UCSD-AML1 (cell line): Measurements from ENCODE around the gene INCA1.
A peak's percentile ranks its signal among the peaks of the same experiment; 100 is the strongest.

ENCODE experiments used
- DNase-seq: peaks from one replicate; lab custom pipeline; 2025; ENCODE audit not compliant: unreplicated experiment; lab: John Stamatoyannopoulos, UW

INCA1 gene

GRCh38 chr17:5014357-5014756 is 17.0 kb upstream of the INCA1 start:
- no peak for DNase-seq

DNA sequence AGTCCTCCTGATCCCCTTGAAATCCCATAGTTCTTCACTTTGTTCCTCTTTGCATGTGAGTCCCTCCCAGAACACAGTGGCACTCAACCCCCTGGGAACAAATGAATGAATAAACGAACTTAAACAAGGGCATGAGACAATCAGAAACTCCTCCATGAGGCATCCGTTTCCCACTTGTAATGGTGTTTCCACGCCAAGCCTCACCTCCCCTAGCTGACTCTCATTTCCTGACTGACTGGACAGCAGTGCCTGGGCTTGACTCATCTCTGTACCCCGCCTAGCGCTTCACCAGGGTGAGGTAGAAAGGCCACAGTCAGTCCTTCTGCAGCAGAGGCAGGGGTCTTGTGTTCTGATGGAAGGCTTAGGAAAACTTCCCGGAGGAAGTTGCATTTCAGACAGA is 14.6 kb upstream of the INCA1 start:
- no peak for DNase-seq

- no peak for DNase-seq
Observed at GRCh38 chr17:5003214-5003867, 6.0 kb upstream of the INCA1 start.

DNA sequence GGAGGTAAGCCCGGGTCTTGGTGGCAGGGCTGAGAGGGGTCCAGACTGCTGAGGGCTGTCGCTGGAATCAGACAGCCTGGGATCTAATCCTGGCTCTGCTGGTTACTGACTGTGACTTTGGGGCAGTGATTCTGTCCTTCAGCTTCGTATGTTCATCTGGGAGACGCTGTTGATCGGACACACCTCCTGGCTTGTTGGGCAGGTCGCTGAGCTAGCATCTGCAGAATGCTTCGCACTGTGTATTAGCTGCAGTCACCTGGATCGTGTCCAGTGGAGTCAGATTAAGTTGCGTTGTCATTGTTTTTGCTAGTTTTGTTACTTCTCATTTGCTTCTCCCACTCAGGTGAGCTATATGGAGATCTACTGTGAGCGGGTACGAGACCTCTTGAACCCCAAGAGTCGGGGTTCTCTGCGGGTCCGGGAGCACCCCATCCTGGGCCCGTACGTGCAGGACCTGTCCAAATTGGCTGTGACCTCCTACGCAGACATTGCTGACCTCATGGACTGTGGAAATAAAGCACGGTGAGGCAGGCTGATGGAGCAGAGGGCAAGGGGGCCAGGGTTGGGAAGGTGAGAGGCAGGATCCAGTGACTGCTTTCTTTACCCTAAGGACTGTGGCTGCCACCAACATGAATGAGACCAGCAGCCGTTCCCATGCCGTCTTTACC is 4.9 kb upstream of the INCA1 start:
- DNase-seq, result no peak

DNA sequence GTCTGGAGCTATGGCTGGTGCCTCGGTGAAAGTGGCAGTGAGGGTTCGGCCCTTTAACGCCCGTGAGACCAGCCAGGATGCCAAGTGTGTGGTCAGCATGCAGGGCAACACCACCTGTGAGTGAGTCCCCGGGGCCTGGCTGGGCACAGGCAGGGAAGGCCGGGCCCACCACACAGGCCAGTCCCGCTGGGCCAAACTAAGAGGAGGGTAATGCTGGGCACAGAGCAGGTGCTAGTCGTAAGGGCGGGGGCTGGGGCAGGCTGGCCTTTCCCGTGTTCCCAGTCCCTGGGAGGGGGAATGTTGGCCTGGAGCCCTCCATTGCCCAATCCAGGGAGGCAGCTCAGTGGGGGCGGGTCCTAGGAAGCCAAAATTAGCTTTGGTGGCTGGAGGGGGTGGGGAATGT is 2.9 kb upstream of the INCA1 start:
- no peak for DNase-seq

DNA sequence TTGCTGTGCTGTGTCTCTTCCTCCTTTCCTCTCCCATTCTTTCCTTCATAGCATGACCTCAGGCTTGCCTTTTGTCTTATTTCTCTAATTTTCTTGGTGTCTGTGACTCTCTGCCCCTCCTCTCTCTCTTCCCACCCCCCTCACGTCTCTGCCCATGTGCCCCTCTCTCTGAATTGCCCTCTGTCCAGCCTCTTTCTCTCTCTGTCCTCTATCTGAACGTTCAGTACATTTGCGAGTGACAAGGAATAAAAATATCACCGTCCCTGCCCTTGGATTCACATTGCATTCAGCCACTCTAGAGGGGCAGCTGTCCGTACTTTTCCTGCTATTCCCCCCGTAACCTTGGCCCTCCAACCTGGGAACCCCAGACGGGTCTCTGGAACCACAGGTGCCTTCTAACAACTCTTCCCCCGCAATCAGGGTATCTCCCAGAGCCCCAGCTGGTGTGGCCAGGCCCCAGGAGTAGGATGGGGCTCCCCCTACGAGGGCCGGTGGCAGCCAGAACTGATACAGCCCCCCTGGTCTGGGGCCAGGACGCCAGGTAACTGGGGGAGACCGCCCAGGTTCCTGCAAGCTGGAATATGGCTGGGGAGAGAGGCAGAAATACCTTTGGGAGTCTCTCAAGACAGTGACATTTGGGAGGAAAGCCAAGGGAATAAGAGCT is 2.2 kb upstream of the INCA1 start:
- no peak for DNase-seq

DNA sequence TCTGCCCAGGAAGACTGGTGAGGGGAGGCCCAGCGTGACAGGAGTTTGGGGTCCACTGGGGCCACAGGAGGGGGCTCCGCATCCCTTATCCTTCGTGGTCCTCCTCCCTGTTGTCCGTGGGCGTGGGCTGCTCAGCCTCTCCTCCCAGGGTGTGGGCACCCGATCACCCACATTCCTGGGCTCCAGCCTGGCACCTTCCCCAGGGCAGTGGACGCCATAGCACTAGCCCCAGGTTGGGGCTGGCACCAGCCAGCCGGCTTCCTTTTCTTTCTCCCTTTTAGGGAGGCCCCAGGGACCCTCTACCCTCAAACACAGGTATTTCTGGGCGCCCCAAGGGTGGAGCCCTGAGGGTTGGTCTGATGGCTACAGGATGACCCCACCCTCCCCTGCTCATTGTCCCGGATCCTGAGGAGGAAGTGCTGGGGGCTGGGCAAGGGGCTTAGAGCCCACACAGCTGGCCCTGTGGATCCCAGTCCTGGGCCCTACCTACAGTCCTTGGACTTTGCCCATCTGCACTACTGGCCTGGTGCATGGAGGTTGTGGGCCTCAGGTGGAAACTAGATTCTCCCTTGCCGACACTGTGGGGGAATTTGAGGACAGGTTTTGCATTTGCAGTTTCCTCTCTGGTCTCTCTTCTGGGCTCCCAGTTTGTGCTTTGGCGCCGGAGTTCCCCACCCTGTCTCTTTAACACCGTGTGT is 1.6 kb upstream of the INCA1 start:
- DNase-seq, result no peak

DNA sequence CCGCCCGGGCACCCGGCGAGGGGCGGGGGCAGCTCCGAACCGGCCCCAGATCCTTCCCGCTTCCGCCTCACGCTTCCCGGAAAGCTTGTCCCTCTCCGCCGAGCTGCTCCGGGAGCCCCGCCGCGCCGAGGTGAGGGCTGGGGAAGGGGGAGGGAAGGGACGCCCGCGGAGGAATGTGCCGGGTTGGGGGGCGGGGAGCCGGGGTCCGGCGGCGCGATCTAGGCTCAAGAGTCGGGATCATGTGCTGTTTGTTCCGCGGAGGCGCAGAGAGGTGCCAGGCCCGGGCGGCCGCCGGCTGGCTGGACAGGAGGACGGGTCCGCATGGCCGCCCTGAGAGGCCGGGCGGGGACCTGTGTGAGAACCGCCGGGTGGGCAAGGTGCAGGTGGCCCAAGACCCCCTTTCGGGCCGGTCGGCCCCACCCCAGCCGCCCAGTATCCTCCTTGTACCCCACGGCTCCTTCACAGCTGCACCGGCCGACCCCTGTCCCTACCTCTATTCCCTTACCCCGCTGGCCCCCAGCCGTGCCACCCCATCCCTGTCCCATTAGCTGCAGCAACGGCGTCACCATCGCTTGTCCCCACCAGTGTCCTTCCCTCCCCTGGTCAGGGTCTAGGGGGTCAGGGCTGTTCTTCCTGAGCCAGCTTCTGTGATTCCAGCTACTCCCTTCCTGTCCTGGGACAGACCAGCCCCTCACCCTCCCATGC is 857 bp upstream of the INCA1 start:
- no peak for DNase-seq

- DNase-seq, result no peak
Observed at GRCh38 chr17:4994081-4994595, 3.2 kb downstream of the INCA1 start.

DNA sequence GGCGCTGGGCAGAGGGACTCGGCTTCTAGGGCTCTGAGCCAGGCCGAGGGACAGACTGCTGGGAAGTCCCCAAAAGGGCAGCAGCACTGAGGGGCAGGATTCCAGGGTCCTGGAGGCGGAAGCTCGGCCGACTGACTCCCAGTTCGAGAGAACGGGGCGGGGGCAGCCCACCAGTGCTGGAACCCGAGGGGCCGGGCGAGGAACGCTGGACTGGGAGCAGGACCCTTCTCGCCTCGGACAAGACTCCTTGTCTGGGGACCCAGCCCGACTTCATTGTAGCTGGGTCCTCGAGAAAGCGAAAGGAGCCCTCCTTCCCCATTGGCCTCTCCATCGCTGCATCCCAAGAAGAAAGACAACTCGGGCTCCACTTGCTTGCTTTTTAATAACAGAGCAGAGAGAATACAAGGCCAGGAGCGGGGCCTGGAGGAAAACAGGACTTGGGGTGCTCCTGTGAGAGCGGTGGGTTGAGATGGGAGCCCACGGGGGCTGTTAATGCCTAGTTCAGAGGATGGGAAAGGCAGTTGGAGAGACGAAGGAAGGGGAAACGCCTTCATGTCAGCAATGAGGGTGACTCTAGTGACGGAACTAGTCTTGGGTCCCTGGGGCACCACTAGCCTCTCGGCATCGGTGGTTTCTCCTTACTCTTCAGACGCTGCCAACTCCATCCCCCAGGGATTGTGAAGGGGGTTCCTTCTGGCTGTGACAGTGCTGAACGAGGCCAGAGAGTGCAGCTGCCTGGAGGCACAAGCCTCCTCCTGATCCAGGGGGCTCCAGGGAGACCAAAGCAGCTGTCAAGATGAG is 9.4 kb downstream of the INCA1 start:
- DNase-seq, result peak; percentile 49

DNA sequence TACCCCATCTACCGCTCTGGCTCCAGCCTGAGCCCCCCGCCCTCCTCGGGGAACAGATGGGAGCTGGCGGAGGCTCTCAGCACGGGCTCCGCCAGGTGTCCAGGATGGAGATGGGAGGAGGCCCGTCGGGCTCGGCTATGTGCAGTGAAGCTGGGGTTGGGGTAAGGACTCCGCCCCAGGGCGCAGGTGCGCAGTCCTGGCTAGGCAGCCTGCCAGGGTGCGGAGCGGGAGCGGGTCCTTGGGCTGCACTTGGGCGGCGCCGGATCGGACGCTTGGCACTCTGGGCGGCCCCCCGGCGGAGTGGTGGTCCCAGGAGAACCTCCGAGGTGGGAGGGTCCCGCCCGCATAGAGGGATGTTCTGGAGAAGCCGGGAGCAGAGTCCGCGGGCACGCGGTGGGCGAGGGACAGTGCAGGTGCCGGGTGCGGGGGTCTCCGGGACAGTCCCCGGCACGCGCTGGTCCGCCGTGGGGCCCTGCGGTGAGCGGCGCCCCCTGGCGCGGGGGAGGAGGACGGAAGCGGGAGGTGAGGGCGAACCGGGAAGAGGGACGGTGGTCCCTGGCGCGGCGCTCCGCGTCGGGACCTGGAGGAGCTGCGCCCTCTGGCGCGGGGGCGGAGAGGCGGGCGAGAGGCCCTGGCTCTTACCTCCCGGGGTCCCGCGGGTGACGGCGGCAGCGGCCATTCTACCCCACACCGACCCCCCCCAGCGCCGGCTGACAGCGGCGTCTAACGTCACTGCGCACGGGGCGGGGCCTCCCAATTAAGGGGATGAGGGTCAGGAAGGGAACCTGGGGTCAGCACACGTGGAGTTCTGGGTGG is 10.2 kb downstream of the INCA1 start, which contains the start of gene CAMTA2:
CAMTA2 (minus strand) TSS at position 725 of the 816 bp plus-strand sequence. CDS start 1,453 bp downstream, outside the sequence.
- DNase-seq, result peak; percentile 96

GRCh38 chr17:4986403-4986802 is 10.9 kb downstream of the INCA1 start:
- DNase-seq, result peak; percentile 54

DNA sequence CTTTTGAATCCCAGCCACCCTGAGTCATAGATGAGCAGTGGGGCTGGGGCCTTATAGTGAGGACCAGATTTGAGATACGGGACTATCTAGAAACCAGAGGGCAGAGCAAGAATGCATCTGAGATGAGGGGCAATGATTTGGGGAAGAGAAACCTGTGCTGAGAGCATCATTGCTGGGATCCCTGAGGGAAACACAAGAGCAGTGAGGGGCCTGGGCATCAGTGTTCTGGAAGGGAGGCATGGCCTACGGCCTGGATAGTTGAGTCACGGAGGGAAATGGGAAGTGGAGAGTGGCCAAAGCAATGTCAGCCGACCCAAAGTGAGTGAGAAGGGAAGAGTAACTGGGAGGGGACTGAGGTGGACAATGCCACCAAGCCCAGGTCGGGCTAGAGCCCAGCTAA is 15.0 kb downstream of the INCA1 start:
- DNase-seq, result no peak

GRCh38 chr17:4980644-4981216 is 16.6 kb downstream of the INCA1 start:
- no peak for DNase-seq

DNA sequence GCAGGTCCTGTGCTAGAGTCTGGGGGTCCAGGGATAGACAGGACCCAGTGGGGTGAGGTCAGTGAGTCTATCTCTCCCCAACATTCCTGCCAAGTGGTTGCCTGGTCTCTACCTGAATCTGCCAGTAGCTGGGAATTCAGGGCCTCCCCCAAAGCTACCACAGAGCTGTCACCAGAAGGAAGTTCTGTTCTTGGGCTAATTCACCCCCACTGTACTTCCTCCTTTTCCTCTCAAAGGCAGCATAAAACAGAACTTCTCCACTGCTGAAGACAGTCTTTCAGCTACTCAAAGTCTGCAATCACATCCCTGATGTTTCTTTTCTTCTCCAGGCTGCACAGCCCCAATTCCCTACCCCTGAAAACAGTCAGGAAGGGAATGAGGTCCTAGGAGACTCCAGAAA is 18.6 kb downstream of the INCA1 start:
- peak; percentile 41 for DNase-seq

DNA sequence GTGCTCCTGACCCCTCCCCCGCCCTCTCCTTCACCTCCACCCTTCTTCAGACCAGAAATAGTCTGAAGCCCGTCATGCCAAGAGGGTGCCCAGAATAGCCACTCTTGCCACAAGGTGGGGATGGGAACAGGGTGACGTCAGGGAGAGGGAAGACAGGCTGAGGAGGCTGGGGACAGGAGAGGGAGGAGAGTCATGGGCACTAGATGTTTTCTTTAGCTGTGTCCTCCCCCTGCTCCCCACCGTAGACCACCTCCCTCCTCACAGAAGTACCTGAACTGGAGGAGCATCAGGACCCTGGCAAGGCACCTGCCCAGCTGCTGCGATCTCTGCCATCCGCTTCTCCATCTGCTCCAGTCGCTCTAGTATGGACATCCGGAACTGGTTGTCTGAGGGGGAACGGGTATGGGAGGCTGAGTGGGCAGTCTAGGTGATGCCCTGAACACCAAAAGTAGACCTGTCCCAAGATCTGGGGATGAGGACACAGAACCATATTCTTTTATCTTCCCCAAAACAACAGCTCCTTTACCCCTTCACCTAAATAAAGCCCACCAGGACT is 23.1 kb downstream of the INCA1 start:
- DNase-seq, result no peak

GRCh38 chr17:4973256-4974114 is 23.8 kb downstream of the INCA1 start:
- DNase-seq, result no peak

- DNase-seq, result no peak
Observed at GRCh38 chr17:4972752-4973151, 24.6 kb downstream of the INCA1 start.
